SK-N-SH (cell line): ENCODE data around the gene TMCO4.

Experiments
- CHD2 ChIP-seq: fragments of 150-350 bp; IDR thresholded peaks from 2 replicates; pipeline ENCODE4 v1.6.1; 2018; ENCODE audit warnings: low read length; ENCODE audit not compliant: partially characterized antibody
- FOXM1 ChIP-seq: IDR thresholded peaks from 2 replicates; pipeline ENCODE4 v1.4.0; 2012; ENCODE audit warnings: low read depth, mild to moderate bottlenecking
- GATA2 ChIP-seq: sonication (generic); formaldehyde crosslinking; IDR thresholded peaks from 2 replicates; pipeline ENCODE4 v1.5.0; 2020; ENCODE audit warnings: mild to moderate bottlenecking, missing genetic modification reagents
- TF ChIP-seq, protein P1 (sequence below): fragments of 200-600 bp; sonication (generic); IDR thresholded peaks from 2 replicates; pipeline ENCODE4 v1.6.1; 2017; ENCODE audit warnings: antibody characterized with exemption, mild to moderate bottlenecking, moderate library complexity

DNA sequence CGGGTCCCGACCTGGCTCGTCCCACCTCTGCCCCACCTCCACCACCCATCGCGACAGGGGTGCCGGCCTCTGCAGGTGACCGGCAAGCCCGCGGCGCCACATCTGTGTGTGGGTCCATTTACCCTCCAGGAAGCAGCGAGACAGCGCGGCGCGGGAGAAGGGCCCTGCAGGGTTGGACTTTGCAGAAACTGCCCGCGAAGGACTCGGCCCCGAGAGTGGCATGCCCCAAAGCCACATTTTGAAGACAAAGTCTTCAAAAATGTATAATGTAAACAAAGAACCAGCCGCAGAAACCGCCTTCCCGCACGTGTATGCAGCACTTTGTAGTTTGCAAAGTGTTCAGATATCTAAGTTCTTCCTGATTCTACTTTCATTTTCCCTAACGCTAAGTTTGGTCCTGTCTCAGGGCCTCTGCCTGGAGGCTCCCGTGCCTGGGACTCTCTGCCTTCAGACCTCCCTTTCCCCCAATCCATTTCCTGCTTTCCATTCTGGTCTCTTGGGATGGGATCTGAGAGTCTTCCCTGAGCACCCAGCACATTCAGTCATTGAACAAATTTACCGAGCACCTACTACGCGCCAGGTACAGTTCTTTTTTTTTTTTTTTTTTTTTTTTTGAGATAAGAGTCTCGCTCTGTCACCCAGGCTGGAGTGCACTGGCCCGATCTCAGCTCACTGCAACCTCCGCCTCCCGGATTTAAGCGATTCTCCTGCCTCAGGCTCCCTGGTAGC lies 524 bp upstream of the TMCO4 start:
- TF ChIP-seq CHD2 (no peak), GATA2 (CRISPR knock-in tag) (no peak), FOXM1 (no peak)
- TF ChIP-seq, protein P1, sequence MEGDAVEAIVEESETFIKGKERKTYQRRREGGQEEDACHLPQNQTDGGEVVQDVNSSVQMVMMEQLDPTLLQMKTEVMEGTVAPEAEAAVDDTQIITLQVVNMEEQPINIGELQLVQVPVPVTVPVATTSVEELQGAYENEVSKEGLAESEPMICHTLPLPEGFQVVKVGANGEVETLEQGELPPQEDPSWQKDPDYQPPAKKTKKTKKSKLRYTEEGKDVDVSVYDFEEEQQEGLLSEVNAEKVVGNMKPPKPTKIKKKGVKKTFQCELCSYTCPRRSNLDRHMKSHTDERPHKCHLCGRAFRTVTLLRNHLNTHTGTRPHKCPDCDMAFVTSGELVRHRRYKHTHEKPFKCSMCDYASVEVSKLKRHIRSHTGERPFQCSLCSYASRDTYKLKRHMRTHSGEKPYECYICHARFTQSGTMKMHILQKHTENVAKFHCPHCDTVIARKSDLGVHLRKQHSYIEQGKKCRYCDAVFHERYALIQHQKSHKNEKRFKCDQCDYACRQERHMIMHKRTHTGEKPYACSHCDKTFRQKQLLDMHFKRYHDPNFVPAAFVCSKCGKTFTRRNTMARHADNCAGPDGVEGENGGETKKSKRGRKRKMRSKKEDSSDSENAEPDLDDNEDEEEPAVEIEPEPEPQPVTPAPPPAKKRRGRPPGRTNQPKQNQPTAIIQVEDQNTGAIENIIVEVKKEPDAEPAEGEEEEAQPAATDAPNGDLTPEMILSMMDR, result no peak
